HG02678 (cell line): ENCODE data around the gene PDCD4.
"Not testable (repeated sequence)": the region's sequence is repeated elsewhere in the genome, so short reads cannot be mapped to it uniquely, and the experiment has no call there.

Experiments used
- ATAC-seq: cut with Tn5 transposase; IDR thresholded peaks from one replicate; pipeline ENCODE4 v1.9.1; 2021; ENCODE audit warnings: mild to moderate bottlenecking, moderate library complexity; ENCODE audit not compliant: unreplicated experiment

PDCD4 gene

GRCh38 chr10:110880012-110880411 lies 8.3 kb downstream of the PDCD4 start:
- ATAC-seq: no peak

- ATAC-seq: no peak
Observed at GRCh38 chr10:110881247-110881646, 9.5 kb downstream of the PDCD4 start.

- ATAC-seq: no peak
Observed at GRCh38 chr10:110881905-110882304, 10.2 kb downstream of the PDCD4 start.

- no peak for ATAC-seq
Observed at GRCh38 chr10:110883924-110884323, 12.2 kb downstream of the PDCD4 start.

- ATAC-seq: no peak
Observed at GRCh38 chr10:110885932-110886674, 14.4 kb downstream of the PDCD4 start.

GRCh38 chr10:110887560-110887959 lies 15.8 kb downstream of the PDCD4 start:
- no peak for ATAC-seq

- no peak for ATAC-seq
Observed at GRCh38 chr10:110892602-110893288, 21.0 kb downstream of the PDCD4 start.

- peak; percentile 72 for ATAC-seq
Observed at GRCh38 chr10:110893559-110894179, 21.9 kb downstream of the PDCD4 start.

- ATAC-seq: no peak
Observed at GRCh38 chr10:110897184-110897583, 25.5 kb downstream of the PDCD4 start.

GRCh38 chr10:110898391-110898790 lies 26.7 kb downstream of the PDCD4 start:
- no peak for ATAC-seq

- no peak for ATAC-seq
Observed at GRCh38 chr10:110900983-110901382, 29.3 kb downstream of the PDCD4 start.

- ATAC-seq: no peak
Observed at GRCh38 chr10:110901954-110902819, 30.5 kb downstream of the PDCD4 start.

GRCh38 chr10:110903280-110904278 lies 31.9 kb downstream of the PDCD4 start:
- ATAC-seq: peak; percentile 58

- no peak for ATAC-seq
Observed at GRCh38 chr10:110910138-110910537, 38.4 kb downstream of the PDCD4 start.

- no peak for ATAC-seq
Observed at GRCh38 chr10:110912374-110912773, 40.6 kb downstream of the PDCD4 start.

GRCh38 chr10:110914431-110914830 lies 42.7 kb downstream of the PDCD4 start:
- no peak for ATAC-seq

GRCh38 chr10:110915035-110915434 lies 43.3 kb downstream of the PDCD4 start:
- no peak for ATAC-seq

GRCh38 chr10:110915600-110915999 lies 43.9 kb downstream of the PDCD4 start:
- not testable (repeated sequence) for ATAC-seq

- no peak for ATAC-seq
Observed at GRCh38 chr10:110916554-110917346, 45.0 kb downstream of the PDCD4 start.
